Fibroblast of skin of right biceps (primary cell): ENCODE results near the gene EDEM2.
A peak's percentile ranks its signal among the peaks of the same experiment; 100 is the strongest.
"Not testable (repeated sequence)": the region's sequence is repeated elsewhere in the genome, so short reads cannot be mapped to it uniquely, and the experiment has no call there.

ENCODE experiments used
- DNase-seq: peaks from one replicate; pipeline ENCODE4 v3.0.0-alpha.2; 2013

The EDEM2 gene

GRCh38 chr20:35122756-35123405 is 24.3 kb downstream of the EDEM2 start:
- no peak for DNase-seq

- no peak for DNase-seq
Observed at GRCh38 chr20:35121186-35121585, 25.9 kb downstream of the EDEM2 start.

- peak; percentile 72 for DNase-seq
Observed at GRCh38 chr20:35120012-35120701, 27.0 kb downstream of the EDEM2 start.

GRCh38 chr20:35117629-35118028 is 29.5 kb downstream of the EDEM2 start:
- DNase-seq = no peak

GRCh38 chr20:35117196-35117595 is 29.9 kb downstream of the EDEM2 start:
- peak; percentile 24 for DNase-seq

- no peak for DNase-seq
Observed at GRCh38 chr20:35116258-35116657, 30.9 kb downstream of the EDEM2 start.

- DNase-seq = no peak
Observed at GRCh38 chr20:35115606-35116005, 31.5 kb downstream of the EDEM2 start.

- DNase-seq = not testable (repeated sequence)
Observed at GRCh38 chr20:35112276-35112675, 34.9 kb downstream of the EDEM2 start.

- DNase-seq = peak; percentile 81
Observed at GRCh38 chr20:35111141-35111888, 35.8 kb downstream of the EDEM2 start.

GRCh38 chr20:35108921-35109320 is 38.2 kb downstream of the EDEM2 start:
- no peak for DNase-seq

- DNase-seq = peak; percentile 22
Observed at GRCh38 chr20:35106827-35107380, 40.2 kb downstream of the EDEM2 start.

GRCh38 chr20:35104685-35105295 is 42.3 kb downstream of the EDEM2 start:
- peak; percentile 36 for DNase-seq

- no peak for DNase-seq
Observed at GRCh38 chr20:35101620-35102019, 45.5 kb downstream of the EDEM2 start.

- DNase-seq = peak; percentile 85
Observed at GRCh38 chr20:35093267-35093884, 53.8 kb downstream of the EDEM2 start.

- peak; percentile 90 for DNase-seq
Observed at GRCh38 chr20:35092524-35093266, 54.4 kb downstream of the EDEM2 start, which contains the start of gene TRPC4AP. TSS of gene TRPC4AP (minus strand) at chr20:35092807. CDS start at chr20:35092781, 26 bp downstream.

- DNase-seq = peak; percentile 15
Observed at GRCh38 chr20:35091816-35092523, 55.2 kb downstream of the EDEM2 start.

GRCh38 chr20:35088231-35089145 is 58.6 kb downstream of the EDEM2 start:
- DNase-seq = no peak

GRCh38 chr20:35087791-35088190 is 59.3 kb downstream of the EDEM2 start:
- DNase-seq = no peak

GRCh38 chr20:35087355-35087754 is 59.8 kb downstream of the EDEM2 start:
- DNase-seq = no peak
